H9 (cell line): ENCODE data around the gene FPR1. TPM values are rescaled to one million over a fixed set of nuclear protein-coding genes. Genes with fewer than 3 reads are reported as not detected.

Experiments
- DNase-seq: peaks from one replicate; pipeline ENCODE4 v3.0.0-alpha.2; 2017
- H2AFZ ChIP-seq: one replicate; pipeline ENCODE4 v1.6.1; 2013; ENCODE audit warnings: mild to moderate bottlenecking, low read length, control low read depth, moderate library complexity
- H2AK5ac ChIP-seq: 2 replicates; pipeline ENCODE4 v1.6.1; 2013; ENCODE audit warnings: low read length, control low read depth, mixed read lengths; ENCODE audit not compliant: insufficient read length
- H2BK120ac ChIP-seq: one replicate; pipeline ENCODE4 v1.6.1; 2013; ENCODE audit warnings: low read depth, mild to moderate bottlenecking, low read length, control low read depth, inconsistent platforms; ENCODE audit not compliant: poor library complexity, severe bottlenecking
- H2BK12ac ChIP-seq: 2 replicates; pipeline ENCODE4 v1.6.1; 2013; ENCODE audit warnings: low read length, control low read depth, mixed read lengths, low read depth; ENCODE audit not compliant: insufficient read length
- H2BK15ac ChIP-seq: 2 replicates; pipeline ENCODE4 v1.6.1; 2013; ENCODE audit warnings: low read depth, low read length, control low read depth
- H2BK20ac ChIP-seq: one replicate; pipeline ENCODE4 v1.6.1; 2013; ENCODE audit warnings: low read depth, mild to moderate bottlenecking, low read length, control low read depth, inconsistent platforms; ENCODE audit not compliant: poor library complexity, severe bottlenecking
- H2BK5ac ChIP-seq: 2 replicates; pipeline ENCODE4 v1.6.1; 2013; ENCODE audit warnings: low read length, control low read depth, mixed read lengths; ENCODE audit not compliant: insufficient read length
- H3K14ac ChIP-seq: 2 replicates; pipeline ENCODE4 v1.6.1; 2013; ENCODE audit warnings: low read length, control low read depth; ENCODE audit not compliant: insufficient read depth
- H3K18ac ChIP-seq: 2 replicates; pipeline ENCODE4 v1.6.1; 2013; ENCODE audit warnings: low read depth, mild to moderate bottlenecking, mixed read lengths, low read length, control low read depth; ENCODE audit not compliant: insufficient read length
- H3K23ac ChIP-seq: 2 replicates; pipeline ENCODE4 v1.6.1; 2013; ENCODE audit warnings: low read length, control low read depth, mixed read lengths, low read depth; ENCODE audit not compliant: insufficient read length
- H3K23me2 ChIP-seq: 2 replicates; pipeline ENCODE4 v1.6.1; 2013; ENCODE audit warnings: low read depth, mild to moderate bottlenecking, mixed read lengths, low read length, control low read depth; ENCODE audit not compliant: insufficient read length, poor library complexity, severe bottlenecking
- H3K27ac ChIP-seq: 2 replicates; pipeline ENCODE4 v1.5.1; 2013; ENCODE audit warnings: low read length, control low read depth, mixed read lengths, low read depth; ENCODE audit not compliant: insufficient read length
- H3K27me3 ChIP-seq: 2 replicates; pipeline ENCODE4 v1.6.1; 2013; ENCODE audit warnings: low read length, control low read depth, inconsistent platforms; ENCODE audit not compliant: insufficient read depth
- H3K4ac ChIP-seq: 2 replicates; pipeline ENCODE4 v1.6.1; 2013; ENCODE audit warnings: low read depth, mild to moderate bottlenecking, control low read depth, inconsistent platforms, low read length, moderate library complexity
- H3K4me1 ChIP-seq: 2 replicates; pipeline ENCODE4 v1.6.1; 2013; ENCODE audit warnings: low read length, control low read depth, inconsistent platforms; ENCODE audit not compliant: insufficient read depth
- H3K4me2 ChIP-seq: 2 replicates; pipeline ENCODE4 v1.6.1; 2013; ENCODE audit warnings: low read length, control low read depth, mixed read lengths; ENCODE audit not compliant: insufficient read length, insufficient read depth
- H3K56ac ChIP-seq: 2 replicates; pipeline ENCODE4 v1.6.1; 2013; ENCODE audit warnings: low read depth, mild to moderate bottlenecking, mixed read lengths, low read length, control low read depth; ENCODE audit not compliant: insufficient read length
- H3K79me1 ChIP-seq: 2 replicates; pipeline ENCODE4 v1.6.1; 2013; ENCODE audit warnings: low read depth, mild to moderate bottlenecking, moderate library complexity, low read length, control low read depth, inconsistent platforms; ENCODE audit not compliant: insufficient read depth, poor library complexity, severe bottlenecking
- H3K79me2 ChIP-seq: 2 replicates; pipeline ENCODE4 v1.6.1; 2013; ENCODE audit warnings: low read length, control low read depth, inconsistent platforms; ENCODE audit not compliant: insufficient read depth
- H3K9ac ChIP-seq: 2 replicates; pipeline ENCODE4 v1.6.1; 2013; ENCODE audit warnings: low read length, control low read depth, mixed read lengths; ENCODE audit not compliant: insufficient read length; ENCODE audit errors: extremely low read depth
- H3K9me3 ChIP-seq: one replicate; pipeline ENCODE4 v1.6.1; 2013; ENCODE audit warnings: low read depth, low read length, inconsistent platforms; ENCODE audit not compliant: control insufficient read depth
- H3T11ph ChIP-seq: one replicate; pipeline ENCODE4 v1.6.1; 2013; ENCODE audit warnings: mild to moderate bottlenecking, low read length, control low read depth, inconsistent platforms
- H4K20me1 ChIP-seq: one replicate; pipeline ENCODE4 v1.6.1; 2013; ENCODE audit not compliant: control insufficient read depth, insufficient read length, insufficient read depth
- H4K5ac ChIP-seq: 2 replicates; pipeline ENCODE4 v1.6.1; 2013; ENCODE audit warnings: low read depth, mild to moderate bottlenecking, mixed read lengths, low read length, control low read depth; ENCODE audit not compliant: insufficient read length
- H4K8ac ChIP-seq: replicated peaks from 2 replicates; pipeline ENCODE4 v1.6.1; 2013; ENCODE audit warnings: low read length, control low read depth, mixed read lengths, low read depth; ENCODE audit not compliant: insufficient read length
- H4K91ac ChIP-seq: 2 replicates; pipeline ENCODE4 v1.6.1; 2013; ENCODE audit warnings: low read depth, mild to moderate bottlenecking, moderate library complexity, mixed read lengths, low read length, control low read depth; ENCODE audit not compliant: insufficient read length
- H3K27ac Mint-ChIP-seq, 3 experiments: 2 replicates in 2 of 3; 3 replicates in 1 of 3; pipeline ENCODE4 v1.8.0; 2020 to 2021; ENCODE audit warnings: mixed read lengths in 3 of 3, mild to moderate bottlenecking in 1 of 3, moderate library complexity in 1 of 3
- H3K27me3 Mint-ChIP-seq: 2 replicates; pipeline ENCODE4 v1.8.0; 2021; ENCODE audit warnings: low read depth, mild to moderate bottlenecking, moderate library complexity, mixed read lengths
- H3K36me3 Mint-ChIP-seq, 3 experiments: 2 replicates in 2 of 3; 3 replicates in 1 of 3; pipeline ENCODE4 v1.8.0; 2020 to 2021; ENCODE audit warnings: low read depth in 3 of 3, mixed read lengths in 3 of 3; ENCODE audit not compliant: insufficient read depth in 1 of 3
- H3K4me1 Mint-ChIP-seq, 2 experiments: 2 replicates each; pipeline ENCODE4 v1.8.0; 2020; ENCODE audit warnings: mixed read lengths in 2 of 2
- H3K4me3 Mint-ChIP-seq, 2 experiments: 2 replicates in 1 of 2; 3 replicates in 1 of 2; pipeline ENCODE4 v1.8.0; 2020 to 2021; ENCODE audit warnings: mild to moderate bottlenecking in 2 of 2, mixed read lengths in 2 of 2, moderate library complexity in 1 of 2
- H3K9me3 Mint-ChIP-seq, 2 experiments: 2 replicates in 1 of 2; 3 replicates in 1 of 2; pipeline ENCODE4 v1.8.0; 2020; ENCODE audit warnings: mild to moderate bottlenecking in 2 of 2, mixed read lengths in 2 of 2, moderate library complexity in 1 of 2
- CTCF ChIP-seq: fragments of 200-600 bp; sonication (generic); conservative IDR thresholded peaks from 3 replicates; pipeline ENCODE4 v1.8.0; 2021; ENCODE audit warnings: antibody characterized with exemption, mild to moderate bottlenecking
- WGBS: extraction: QIAGEN DNeasy Blood & Tissue Kit; methylation state at CpG from one replicate; pipeline ENCODE4 v1.1.7; 2013; ENCODE audit warnings: missing lambda C conversion rate, low lambda C conversion rate, mixed read lengths; ENCODE audit not compliant: insufficient read length; ENCODE audit errors: extremely low coverage; 5-methylcytosine and 5-hydroxymethylcytosine counted together
- total RNA-seq: library from RNA; stranded (reverse); gene quantifications from 2 replicates; pipeline ENCODE4 v1.2.1, GENCODE V29; 2021

FPR1 gene
- total RNA-seq, 1 experiment from 2014 or later = not detected

- H3T11ph ChIP-seq = no peak overlapping the region
- no peak overlapping the region for H2AK5ac ChIP-seq
- H3K4me1 ChIP-seq = no peaks in the 10 kb centered on the region; the same call in 1 of the 2 replicates
- H3K4ac ChIP-seq = no peak overlapping the region
- H3K14ac ChIP-seq = no peak overlapping the region
- H3K27me3 Mint-ChIP-seq = peaks cover 69% of the 10 kb centered on the region
- H3K9me3 Mint-ChIP-seq = peaks cover 0 to 34% of the 10 kb centered on the region in 2 experiments; a peak in 4 of 5 replicates
- no CpG with 5 or more reads among the region's 7 CpGs for WGBS
- H3K27ac ChIP-seq = no peak overlapping the region
- H3K4me3 Mint-ChIP-seq = no peak overlapping the region
- H4K91ac ChIP-seq = no peak overlapping the region
- H3K36me3 Mint-ChIP-seq = no peaks in the 10 kb centered on the region
- no peak overlapping the region for H4K8ac ChIP-seq
- DNase-seq = no peak
- no peak overlapping the region for H3K27ac Mint-ChIP-seq
- no peak overlapping the region for H2BK15ac ChIP-seq
- H3K79me2 ChIP-seq = no peaks in the 10 kb centered on the region
- H2BK5ac ChIP-seq = no peak overlapping the region
- peaks cover 7 to 13% of the 10 kb centered on the region in 2 experiments for H3K4me1 Mint-ChIP-seq
- no peak overlapping the region for H3K56ac ChIP-seq
- H2AFZ ChIP-seq = no peak overlapping the region
- H3K79me1 ChIP-seq = no peaks in the 10 kb centered on the region
- H3K9me3 ChIP-seq = no peaks in the 10 kb centered on the region
- H4K20me1 ChIP-seq = no peaks in the 10 kb centered on the region
- H3K4me2 ChIP-seq = no peak overlapping the region
- H4K5ac ChIP-seq = no peak overlapping the region
- no peak overlapping the region for H3K23ac ChIP-seq
- no peak overlapping the region for H2BK20ac ChIP-seq
- H2BK120ac ChIP-seq = no peak overlapping the region
- no peak overlapping the region for H3K9ac ChIP-seq
- no peak overlapping the region for H2BK12ac ChIP-seq
- peaks cover 9% of the 10 kb centered on the region for H3K23me2 ChIP-seq
- H3K27me3 ChIP-seq = peaks cover 6% of the 10 kb centered on the region; the same call in 1 of the 2 replicates
- no peak overlapping the region for H3K18ac ChIP-seq
- no peak for TF ChIP-seq CTCF
Measured at GRCh38 chr19:51721905-51722304, 29.8 kb downstream of the FPR1 start.
